ENCODE data around the gene CATSPERD.
"Not testable (repeated sequence)": the region's sequence is repeated elsewhere in the genome, so short reads cannot be mapped to it uniquely, and the experiment has no call there.

The CATSPERD gene

GRCh38 chr19:5684694-5685430 lies 35.6 kb upstream of the CATSPERD start:
- no peak for DNase-seq (ENCODE audit: low read depth)

- no peak for DNase-seq (ENCODE audit: low read depth)
These were observed 34.2 kb upstream of the CATSPERD start for GRCh38 chr19:5686326-5686646.

DNA sequence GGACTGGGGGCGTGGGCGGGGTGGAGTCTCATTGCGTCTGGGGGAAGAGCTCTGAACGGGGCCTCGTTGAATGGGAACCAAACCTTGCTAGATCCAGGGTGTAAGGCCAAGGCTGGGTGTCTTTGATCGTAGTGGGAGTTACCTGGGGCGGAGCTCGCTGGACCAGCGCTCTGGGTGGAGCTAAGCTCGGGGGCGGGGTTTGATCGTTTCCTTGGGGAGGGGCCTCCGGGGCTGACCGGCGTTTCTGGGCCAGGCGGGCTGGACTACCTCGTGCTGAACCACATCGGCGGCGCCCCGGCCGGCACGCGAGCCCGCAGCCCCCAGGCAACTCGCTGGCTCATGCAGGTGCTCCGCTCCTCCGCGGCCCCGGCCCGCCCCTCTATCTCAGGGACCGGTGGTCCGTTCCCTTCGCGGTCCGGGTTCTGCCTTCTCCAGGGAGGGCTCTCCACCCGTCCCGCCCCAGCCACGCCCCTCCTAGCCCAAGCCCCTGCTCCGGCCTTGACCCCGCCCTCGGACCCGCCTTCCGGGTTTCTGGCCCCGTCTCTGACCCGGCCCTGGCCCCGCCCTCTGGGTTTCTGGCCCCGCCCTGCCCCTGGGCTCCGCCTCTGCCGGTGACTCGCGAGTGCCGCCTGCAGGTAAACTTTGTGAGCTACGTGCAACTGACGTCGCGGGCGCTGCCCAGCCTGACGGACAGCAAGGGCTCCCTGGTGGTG lies 33.6 kb upstream of the CATSPERD start:
- DNase-seq (ENCODE audit: low read depth): peak; percentile 39

GRCh38 chr19:5687360-5688198 lies 32.9 kb upstream of the CATSPERD start:
- DNase-seq (ENCODE audit: low read depth): no peak

GRCh38 chr19:5688262-5688881 lies 32.1 kb upstream of the CATSPERD start:
- not testable (repeated sequence) for DNase-seq (ENCODE audit: low read depth)

DNA sequence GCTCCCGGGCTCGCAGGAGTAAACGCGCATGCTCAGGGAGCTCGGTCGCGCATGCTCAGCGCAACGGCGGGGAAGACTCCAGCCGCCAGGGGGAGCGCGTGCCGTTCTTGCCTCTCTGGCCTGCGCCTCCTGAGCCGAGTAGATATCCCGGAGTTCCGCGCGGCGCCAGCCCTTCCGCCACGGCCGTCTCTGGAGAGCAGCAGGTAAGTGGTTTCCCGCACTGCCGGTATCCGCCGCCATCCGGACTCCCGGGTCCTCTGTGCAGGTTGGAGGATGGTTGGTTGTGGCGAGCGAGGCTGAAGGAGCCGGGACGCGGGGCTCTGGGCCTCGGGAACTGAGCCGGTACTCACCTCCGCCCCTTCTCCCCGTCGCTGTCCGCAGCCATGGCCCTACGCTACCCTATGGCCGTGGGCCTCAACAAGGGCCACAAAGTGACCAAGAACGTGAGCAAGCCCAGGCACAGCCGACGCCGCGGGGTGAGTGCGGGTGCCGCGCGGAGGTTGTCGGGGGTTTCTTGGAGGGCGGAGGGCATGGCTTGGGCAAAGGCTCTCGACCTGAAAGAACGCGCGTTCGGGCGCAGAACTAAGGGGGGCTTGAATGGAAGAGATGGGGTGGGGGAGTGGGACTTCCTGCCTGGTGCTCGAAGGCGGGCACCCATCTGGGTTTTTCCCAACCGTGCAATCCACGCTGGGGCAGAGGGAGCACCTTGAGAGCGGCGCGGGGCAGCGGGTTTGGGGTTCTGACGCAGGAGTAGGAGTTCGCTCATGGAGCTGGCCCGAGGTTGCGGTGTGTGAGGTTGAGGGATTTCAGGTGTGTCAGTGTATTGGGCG lies 30.1 kb upstream of the CATSPERD start, which contains the start of gene RPL36:
RPL36 (plus strand) TSS at position 171 of the 830 bp plus-strand sequence; CDS start at position 384, 213 bp downstream.
- DNase-seq (ENCODE audit: low read depth): peak; percentile 75

DNA sequence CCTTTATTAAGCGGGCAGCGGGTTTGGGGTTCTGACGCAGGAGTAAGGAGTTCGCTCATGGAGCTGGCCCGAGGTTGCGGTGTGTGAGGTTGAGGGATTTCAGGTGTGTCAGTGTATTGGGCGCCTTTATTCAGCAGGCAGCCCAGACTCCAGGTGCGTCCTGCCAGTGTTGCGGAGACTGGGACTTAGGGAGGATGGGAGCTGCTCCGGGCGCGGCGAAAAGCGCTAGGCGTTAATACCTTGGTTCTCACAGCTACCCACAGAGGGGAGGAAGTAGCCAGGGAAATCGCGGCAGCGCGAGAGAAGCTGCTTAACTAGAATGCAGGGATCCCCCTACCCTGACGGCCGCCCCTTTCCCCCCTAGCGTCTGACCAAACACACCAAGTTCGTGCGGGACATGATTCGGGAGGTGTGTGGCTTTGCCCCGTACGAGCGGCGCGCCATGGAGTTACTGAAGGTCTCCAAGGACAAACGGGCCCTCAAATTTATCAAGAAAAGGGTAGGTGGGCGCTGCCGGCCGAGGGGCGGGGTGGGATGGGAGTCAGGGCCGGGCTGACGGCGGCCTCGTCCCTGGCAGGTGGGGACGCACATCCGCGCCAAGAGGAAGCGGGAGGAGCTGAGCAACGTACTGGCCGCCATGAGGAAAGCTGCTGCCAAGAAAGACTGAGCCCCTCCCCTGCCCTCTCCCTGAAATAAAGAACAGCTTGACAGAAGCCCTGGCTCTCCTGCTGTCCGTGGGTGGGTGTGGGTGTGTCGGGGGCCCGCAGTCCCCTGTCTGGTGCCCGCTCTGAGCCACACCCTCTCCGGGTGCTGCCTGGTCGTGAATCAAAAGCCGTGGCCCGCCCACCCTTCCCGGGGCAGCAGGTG lies 29.2 kb upstream of the CATSPERD start:
- DNase-seq (ENCODE audit: low read depth): no peak

DNA sequence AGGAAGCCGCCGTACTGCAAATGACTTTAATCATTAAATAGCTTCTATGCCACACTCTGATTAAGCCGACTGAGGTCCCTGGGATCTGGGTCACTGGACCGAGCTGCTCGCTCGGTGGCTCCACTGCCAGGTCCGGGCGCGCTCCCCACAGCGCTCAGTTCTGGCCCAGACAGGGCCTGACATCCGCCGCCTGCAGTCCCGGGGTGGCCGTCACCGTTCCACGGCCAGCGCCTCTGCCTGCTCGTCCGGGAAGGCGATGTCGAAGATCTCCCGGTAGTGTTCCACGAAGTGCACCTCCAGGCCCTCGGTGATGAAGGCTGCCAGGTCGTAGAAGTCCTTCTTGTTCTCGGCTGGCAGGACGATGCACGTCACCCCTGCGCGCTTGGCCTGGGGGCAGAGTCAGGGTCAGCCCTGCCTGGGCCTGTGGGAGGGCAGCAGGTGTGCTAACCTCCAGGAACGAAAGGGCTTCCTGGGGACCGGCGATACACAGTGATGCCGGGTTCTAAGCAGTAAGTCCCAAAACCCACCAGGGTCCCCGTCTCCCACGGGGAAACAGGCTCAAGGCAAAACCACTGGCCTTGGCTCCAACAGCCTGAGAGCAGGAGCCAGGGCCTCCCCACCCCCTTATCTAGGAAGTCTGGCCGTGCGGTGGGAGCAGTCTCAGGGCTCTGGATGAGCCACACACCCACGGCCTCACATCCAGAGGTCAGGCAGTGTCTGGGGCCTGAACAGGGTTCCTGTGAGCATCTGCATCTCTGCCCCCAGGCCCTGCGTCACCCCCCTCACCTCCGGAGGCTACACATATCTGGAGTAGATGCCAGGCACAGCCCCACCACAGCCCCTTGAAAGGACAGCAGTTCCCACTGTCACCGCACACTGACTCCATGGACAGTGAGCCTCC lies 28.4 kb upstream of the CATSPERD start:
- DNase-seq (ENCODE audit: low read depth): no peak

GRCh38 chr19:5692723-5693194 lies 27.7 kb upstream of the CATSPERD start:
- no peak for DNase-seq (ENCODE audit: low read depth)

GRCh38 chr19:5693195-5694166 lies 27.0 kb upstream of the CATSPERD start:
- DNase-seq (ENCODE audit: low read depth): no peak

GRCh38 chr19:5694167-5694955 lies 26.1 kb upstream of the CATSPERD start:
- DNase-seq (ENCODE audit: low read depth): no peak

DNA sequence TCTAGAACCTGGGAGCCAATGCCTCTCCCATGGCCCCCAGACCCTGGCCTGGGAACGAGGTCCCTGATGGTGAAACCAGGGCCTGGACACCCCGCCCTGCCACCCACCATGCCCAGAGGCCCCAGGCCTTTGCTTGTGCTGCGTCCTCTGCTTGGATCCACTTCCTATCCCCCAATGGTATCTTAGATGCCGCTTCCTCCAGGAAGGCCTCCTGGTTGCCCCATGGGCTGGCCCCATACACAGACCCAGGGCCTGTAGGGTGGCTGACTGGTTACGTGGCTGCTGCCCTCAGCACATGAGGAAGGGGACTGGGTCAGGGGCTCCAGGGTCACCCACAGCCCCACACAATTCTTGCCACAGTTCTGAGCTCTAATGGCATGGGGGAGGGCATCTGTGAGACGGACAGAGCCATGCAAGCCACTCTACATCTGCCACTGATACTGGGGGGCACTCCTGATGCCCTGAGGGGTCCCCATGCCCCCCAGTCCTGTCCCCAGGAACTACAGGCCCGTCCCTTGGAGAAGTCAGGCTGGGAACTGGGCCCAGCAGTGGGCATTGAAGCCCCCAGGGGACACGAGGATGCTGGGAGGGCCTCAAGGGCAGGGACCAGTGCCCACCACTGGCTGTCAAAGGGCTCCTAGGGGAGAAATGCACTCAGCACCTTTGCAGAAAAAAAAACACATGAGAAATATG lies 25.3 kb upstream of the CATSPERD start:
- DNase-seq (ENCODE audit: low read depth): no peak

GRCh38 chr19:5695649-5696195 lies 24.7 kb upstream of the CATSPERD start:
- no peak for DNase-seq (ENCODE audit: low read depth)

DNA sequence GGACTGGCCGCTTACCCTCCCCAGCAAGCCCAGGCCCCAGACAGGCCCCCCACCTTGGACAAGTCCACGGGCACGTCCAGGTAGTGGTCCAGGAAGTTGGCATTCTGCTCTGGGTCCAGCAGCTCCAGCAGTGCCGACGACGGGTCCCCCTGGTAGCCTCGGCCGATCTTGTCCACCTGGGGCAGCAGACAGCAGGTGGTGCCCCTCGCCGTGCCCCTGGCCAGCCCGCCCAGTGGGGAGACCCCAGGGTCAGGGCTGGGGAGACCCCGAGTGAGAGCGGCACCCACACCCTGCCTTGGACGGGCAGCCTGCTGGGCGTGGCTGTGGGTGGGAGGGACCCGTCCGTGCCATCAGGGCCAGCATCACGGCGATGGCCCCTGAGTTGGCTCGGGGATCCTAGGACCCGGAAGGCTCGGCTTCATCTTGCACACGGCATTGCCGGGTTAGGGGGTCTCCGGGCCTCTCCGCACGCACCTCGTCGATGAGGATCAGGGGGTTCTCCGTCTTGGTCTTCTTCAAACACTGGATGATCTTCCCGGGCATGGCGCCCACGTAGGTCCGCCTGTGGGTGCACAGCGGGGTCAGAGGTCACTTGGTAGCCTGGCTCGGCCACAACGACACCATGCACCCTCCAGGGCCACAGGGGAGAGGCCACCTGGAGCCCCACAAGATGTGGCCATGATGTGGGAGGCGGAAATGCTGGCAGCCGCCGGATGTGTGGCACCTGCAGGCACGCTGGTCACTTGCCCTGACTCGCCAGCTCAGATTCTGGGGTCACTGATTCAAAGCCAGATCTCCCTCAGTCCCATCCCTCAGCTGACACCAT lies 24.0 kb upstream of the CATSPERD start:
- DNase-seq (ENCODE audit: low read depth): no peak
